EH (cell line): ENCODE data around the gene VAC14.
"Not testable (repeated sequence)": the region's sequence is repeated elsewhere in the genome, so short reads cannot be mapped to it uniquely, and the experiment has no call there.

ENCODE experiments used
- DNase-seq: peaks from one replicate; pipeline ENCODE4 v3.0.0-alpha.2; 2015; ENCODE audit warnings: low read depth

Gene VAC14

GRCh38 chr16:70681382-70682238 is 119.3 kb downstream of the VAC14 start:
- DNase-seq = no peak

GRCh38 chr16:70680495-70681381 is 120.2 kb downstream of the VAC14 start:
- DNase-seq = peak; percentile 44

GRCh38 chr16:70679671-70680494 is 121.1 kb downstream of the VAC14 start:
- DNase-seq = no peak

- no peak for DNase-seq
Observed at GRCh38 chr16:70678898-70679670, 121.9 kb downstream of the VAC14 start.

- DNase-seq = no peak
Observed at GRCh38 chr16:70678121-70678897, 122.6 kb downstream of the VAC14 start.

- DNase-seq = no peak
Observed at GRCh38 chr16:70677499-70678120, 123.3 kb downstream of the VAC14 start.

GRCh38 chr16:70676675-70677498 is 124.1 kb downstream of the VAC14 start:
- DNase-seq = peak; percentile 52

- no peak for DNase-seq
Observed at GRCh38 chr16:70675851-70676513, 125.0 kb downstream of the VAC14 start.

- DNase-seq = no peak
Observed at GRCh38 chr16:70674221-70675014, 126.5 kb downstream of the VAC14 start.

GRCh38 chr16:70670938-70671337 is 130.0 kb downstream of the VAC14 start:
- not testable (repeated sequence) for DNase-seq

GRCh38 chr16:70670175-70670574 is 130.8 kb downstream of the VAC14 start:
- no peak for DNase-seq

- DNase-seq = no peak
Observed at GRCh38 chr16:70665806-70666735, 134.9 kb downstream of the VAC14 start.

GRCh38 chr16:70665113-70665694 is 135.8 kb downstream of the VAC14 start:
- no peak for DNase-seq

- no peak for DNase-seq
Observed at GRCh38 chr16:70664325-70665112, 136.4 kb downstream of the VAC14 start.
